Aorta (tissue), 5 donors: ENCODE measurements around the gene TSPEAR. TPM values are rescaled to one million over a fixed set of nuclear protein-coding genes. Genes with fewer than 3 reads are reported as not detected.
A peak's percentile ranks its signal among the peaks of the same experiment; 100 is the strongest.
"Not testable (repeated sequence)": the region's sequence is repeated elsewhere in the genome, so short reads cannot be mapped to it uniquely, and the experiment has no call there.

Experiments
- ATAC-seq: fragments of 200-7000 bp; cut with Tn5 transposase; one replicate; pipeline ENCODE4 v1.9.1; 2022; ENCODE audit warnings: moderate library complexity; ENCODE audit not compliant: low FRiP score
- DNase-seq, 2 donors: peaks; one replicate each; pipeline ENCODE4 v3.0.0-alpha.2; 2020
- H3K27ac ChIP-seq, 2 donors: one replicate each; pipeline ENCODE4 v1.5.1; 2013; ENCODE audit warnings: low read length in 2 of 2, mild to moderate bottlenecking in 2 of 2, moderate library complexity in 2 of 2, control low read depth in 1 of 2, inconsistent platforms in 1 of 2, low read depth in 1 of 2
- H3K27me3 ChIP-seq, 2 donors: one replicate each; pipeline ENCODE4 v1.6.1; 2013; ENCODE audit warnings: control low read depth in 1 of 2, low read length in 1 of 2, mild to moderate bottlenecking in 1 of 2, moderate library complexity in 1 of 2; ENCODE audit not compliant: insufficient read depth in 2 of 2, control insufficient read depth in 1 of 2
- H3K36me3 ChIP-seq, 2 donors: one replicate each; pipeline ENCODE4 v1.6.1; 2013; ENCODE audit warnings: control low read depth in 1 of 2, low read length in 1 of 2, mild to moderate bottlenecking in 1 of 2; ENCODE audit not compliant: insufficient read depth in 2 of 2, control insufficient read depth in 1 of 2
- H3K4me1 ChIP-seq, 2 donors: one replicate each; pipeline ENCODE4 v1.6.1; 2013; ENCODE audit warnings: low read length in 2 of 2, control low read depth in 1 of 2, mild to moderate bottlenecking in 1 of 2, moderate library complexity in 1 of 2; ENCODE audit not compliant: insufficient read depth in 2 of 2, control insufficient read depth in 1 of 2
- H3K4me3 ChIP-seq, 2 donors: one replicate each; pipeline ENCODE4 v1.5.1; 2013; ENCODE audit warnings: low read length in 2 of 2, control low read depth in 1 of 2, mild to moderate bottlenecking in 1 of 2
- H3K9me3 ChIP-seq: one replicate; pipeline ENCODE4 v1.6.1; 2013; ENCODE audit warnings: mild to moderate bottlenecking, low read length; ENCODE audit not compliant: control insufficient read depth
- WGBS, 2 donors: extraction: QIAGEN DNeasy Blood & Tissue Kit; methylation state at CpG; one replicate each; pipeline ENCODE4 v1.1.7; 2013; 5-methylcytosine and 5-hydroxymethylcytosine counted together
- intact Hi-C, 2 donors: fragments of 100-400 bp; cut with DNase I; formaldehyde crosslinking; loops; one replicate each; pipeline versions ENCODE4 v1.14.2 to v1.15.0; 2022
- polyA plus RNA-seq, 2 donors: library from polyadenylated mRNA; stranded (reverse); fragments of 200-250 nt; gene quantifications; one replicate each; pipeline ENCODE4 v1.2.3, GENCODE V29; 2013
- total RNA-seq, 2 donors: library from RNA; stranded (reverse); fragmentation: NEBNext Ultra II Directional; extraction: Animal tissue kit (Norgen Biotek cat#: 25700); gene quantifications; one replicate each; pipeline ENCODE4 v1.2.1, GENCODE V29; 2021
- donor health status: healthy with polysubstance abuse.
- donor health status: Bipolar disorder and iron deficiency.
- donor health status: DM: no; HTN: no; CAD: no.
- donor health status: DM: no; HTN: no; CAD: no.
- donor health status: DM: yes; HTN: yes; CAD: no.

TSPEAR gene
- total and polyA plus RNA-seq, 4 donors, result not detected

DNA sequence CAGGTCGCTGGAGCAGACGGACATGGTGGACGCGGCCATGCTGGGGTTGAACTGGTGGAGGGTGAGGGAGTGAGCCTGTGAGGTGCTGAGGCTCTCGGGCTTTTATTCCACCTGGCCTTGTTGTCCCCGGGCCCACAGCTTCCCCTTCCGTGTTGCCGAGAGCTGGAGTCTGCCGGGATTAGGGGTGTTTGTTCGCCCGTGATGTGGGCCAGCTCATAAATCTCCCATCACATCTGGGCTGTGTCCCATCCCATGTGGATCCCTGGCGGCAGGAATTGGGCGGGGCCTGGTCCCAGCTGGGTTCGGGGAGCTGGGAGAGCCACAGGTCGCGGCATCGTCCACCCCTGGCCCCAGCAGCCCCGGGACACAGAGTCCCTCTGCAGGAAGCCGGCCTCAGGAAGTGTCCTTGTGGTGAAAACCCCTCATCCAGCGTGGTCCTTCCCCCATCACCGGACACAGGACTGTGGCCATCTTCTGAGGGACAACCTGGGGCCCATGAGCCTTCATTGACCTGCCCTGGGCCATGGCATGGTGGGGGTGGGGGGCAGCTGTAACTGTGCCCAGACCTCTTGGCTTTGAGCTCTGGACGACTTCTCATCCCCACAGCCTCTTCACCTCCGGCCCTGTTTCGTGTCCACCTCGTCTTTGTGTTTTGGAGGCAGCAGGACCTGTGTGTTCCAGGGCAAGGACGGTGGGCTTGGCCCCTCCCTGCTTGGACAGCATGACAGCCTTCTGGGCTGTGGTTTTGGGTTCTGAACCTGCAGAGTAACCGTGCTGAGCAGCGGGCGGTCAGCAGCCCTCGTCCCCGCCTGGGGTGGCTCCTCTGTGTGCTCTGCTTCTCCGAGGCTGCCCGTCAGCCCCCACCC, 118.7 kb downstream of the TSPEAR start, which contains the start of gene KRTAP10-6:
Gene KRTAP10-6 (minus strand): TSS at position 60 of the 866 bp plus-strand sequence. CDS start 21 bp downstream, at position 39.
- 61 to 65% methylated on average over 33 of the region's 33 CpGs for WGBS, 2 donors
- Histone ChIP-seq H3K4me1 (no peaks in the 10 kb centered on the region), H3K36me3 (no peaks in the 10 kb centered on the region), H3K27me3 (no peaks in the 10 kb centered on the region), H3K9me3 (no peaks in the 10 kb centered on the region), H3K4me3 (no peak within 1 kb of the TSS), H3K27ac (no peak within 1 kb of the TSS)
- peak in 1 of 2 donors; percentile 48 for DNase-seq
- intact Hi-C loops, result no loop called here
- ATAC-seq, result no peak

DNA sequence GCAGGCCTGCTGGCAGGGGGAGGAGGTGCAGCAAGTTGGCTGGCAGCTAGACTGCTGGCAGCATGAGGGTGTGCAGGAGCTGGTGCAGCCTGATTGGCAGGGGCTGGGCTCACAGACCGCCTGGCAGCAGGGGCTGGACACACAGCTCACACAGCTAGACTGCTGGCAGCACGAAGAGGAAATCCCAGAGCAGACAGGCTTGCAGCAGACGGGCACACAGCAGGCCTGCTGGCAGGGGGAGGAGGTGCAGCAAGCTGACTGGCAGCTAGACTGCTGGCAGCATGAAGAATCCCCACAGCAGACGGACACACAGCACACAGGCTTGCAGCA, 119.6 kb downstream of the TSPEAR start:
- H3K9me3 ChIP-seq, ATAC-seq, H3K27me3 ChIP-seq, H3K27ac ChIP-seq, H3K36me3 ChIP-seq, H3K4me3 ChIP-seq, intact Hi-C loops, H3K4me1 ChIP-seq: not testable (repeated sequence)
- DNase-seq, result peak in 1 of 2 donors; percentile 38
- WGBS, 2 donors, result 0 to 7% methylated on average over 3 to 4 of the region's 4 CpGs

DNA sequence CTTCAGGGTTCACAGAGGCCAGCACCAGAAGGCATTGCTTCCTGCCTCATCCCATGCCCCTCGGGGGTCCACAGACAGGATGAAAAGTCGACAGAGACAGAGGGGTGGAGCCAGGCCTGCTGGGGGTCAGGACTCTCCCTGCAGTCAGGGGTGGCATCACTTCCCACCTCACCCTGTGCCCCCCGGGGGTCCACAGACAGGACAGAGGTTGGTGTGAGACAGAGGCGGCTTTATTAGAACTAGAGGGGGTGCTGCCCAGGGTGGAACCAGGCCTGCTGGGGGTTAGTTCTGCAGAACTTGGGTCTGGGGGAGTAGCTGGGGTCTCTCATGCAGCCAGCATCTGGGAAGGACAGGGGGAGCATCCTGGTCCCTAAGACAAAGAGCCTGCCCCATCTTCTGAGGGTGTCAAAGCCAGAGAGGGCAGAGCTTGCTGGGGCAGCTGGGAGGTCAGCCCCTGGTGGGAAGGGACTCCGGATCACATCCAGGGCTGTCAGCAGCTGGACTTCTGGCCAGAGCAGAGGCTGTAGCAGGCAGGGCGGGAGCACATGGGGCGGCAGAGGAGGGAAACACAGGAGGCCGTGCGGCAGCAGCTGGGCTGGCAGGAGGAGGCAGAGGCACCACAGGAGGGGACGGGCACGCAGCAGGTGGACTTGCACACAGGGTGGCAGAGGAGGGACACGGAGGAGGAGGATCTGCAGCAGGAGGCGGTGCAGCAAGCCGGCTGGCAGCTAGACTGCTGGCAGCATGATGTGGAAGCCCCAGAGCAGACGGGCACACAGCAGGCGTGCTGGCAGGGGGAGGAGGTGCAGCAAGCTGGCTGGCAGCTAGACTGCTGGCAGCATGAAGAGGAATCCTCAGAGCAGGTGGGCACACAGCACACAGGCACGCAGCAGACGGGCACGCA, 120.2 kb downstream of the TSPEAR start:
- H3K27ac ChIP-seq, intact Hi-C loops, H3K27me3 ChIP-seq, H3K36me3 ChIP-seq, H3K4me1 ChIP-seq, ATAC-seq, H3K9me3 ChIP-seq, H3K4me3 ChIP-seq: not testable (repeated sequence)
- 31 to 35% methylated on average over 14 to 19 of the region's 19 CpGs for WGBS, 2 donors
- DNase-seq, result peak in 1 of 2 donors; percentile 38

DNA sequence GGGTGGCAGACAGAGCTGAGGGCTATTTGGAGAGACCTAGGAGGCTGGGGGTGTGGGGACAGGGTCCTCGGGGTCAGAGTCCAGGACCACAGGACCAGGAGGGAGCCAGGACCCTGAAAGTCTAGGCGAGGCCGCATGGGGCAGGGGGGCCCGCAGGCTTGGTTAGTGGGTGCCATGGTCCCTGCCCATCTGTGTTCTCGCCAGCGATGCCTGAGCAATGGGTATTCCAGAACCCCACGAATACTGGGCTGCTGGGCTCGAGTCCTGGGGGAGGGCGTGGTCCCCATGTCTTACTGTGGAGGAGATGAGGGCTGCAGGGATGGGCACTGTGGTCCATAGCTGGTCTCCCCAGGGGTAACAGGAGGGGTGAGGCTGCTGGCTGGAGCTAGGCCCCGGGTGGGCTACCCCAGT, 121.1 kb downstream of the TSPEAR start:
- intact Hi-C loops, result no loop called here
- WGBS, 2 donors, result 81 to 83% methylated on average over 7 to 10 of the region's 10 CpGs
- ATAC-seq, result no peak
- no peaks in the 10 kb centered on the region for H3K4me1 ChIP-seq
- H3K36me3 ChIP-seq, result no peaks in the 10 kb centered on the region
- no peaks in the 10 kb centered on the region for H3K27me3 ChIP-seq
- peak in 1 of 2 donors; percentile 75 for DNase-seq
- H3K4me3 ChIP-seq, result no peak overlapping the region
- H3K27ac ChIP-seq, result no peak overlapping the region
- H3K9me3 ChIP-seq, result peaks cover 2% of the 10 kb centered on the region

DNA sequence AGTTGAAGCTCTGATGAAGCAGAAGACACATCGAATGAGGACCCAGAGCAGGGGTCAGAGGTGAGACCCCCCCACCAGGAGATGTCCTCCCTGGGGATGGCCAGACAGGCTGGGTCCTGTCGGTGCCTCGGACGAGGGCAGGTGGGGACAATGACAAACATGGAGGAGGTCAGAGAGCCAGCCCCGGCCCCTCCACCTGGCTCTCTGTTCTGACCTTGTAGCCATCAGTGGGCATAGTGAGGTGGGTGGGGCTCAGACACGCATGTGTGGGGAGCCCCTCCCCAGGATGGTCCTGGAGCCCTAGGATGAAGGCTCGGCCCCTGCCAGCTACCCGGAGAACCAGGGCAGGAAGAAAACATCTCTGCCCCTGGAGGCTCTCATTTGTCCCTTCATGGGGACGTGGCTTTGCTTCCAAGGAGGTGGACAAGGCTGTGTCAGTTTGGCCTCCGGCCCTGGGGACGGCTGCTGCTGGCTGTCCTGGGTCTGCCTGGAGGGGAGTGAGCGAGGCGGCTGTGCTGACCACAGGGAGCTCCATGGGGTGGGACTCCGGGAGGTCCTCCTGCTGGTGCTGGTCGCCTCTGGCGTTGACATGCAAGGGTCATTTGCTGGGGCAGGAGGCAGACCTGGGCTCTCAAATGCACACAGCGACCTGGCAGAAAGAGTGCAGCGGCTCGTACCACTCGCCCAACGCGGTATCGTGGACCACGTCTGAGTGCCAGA, 121.6 kb downstream of the TSPEAR start:
- ATAC-seq (no peak), DNase-seq (peak in 1 of 2 donors; percentile 64)
- intact Hi-C loops, result no loop called here
- Histone ChIP-seq H3K36me3 (no peaks in the 10 kb centered on the region), H3K4me1 (no peaks in the 10 kb centered on the region), H3K27ac (no peak overlapping the region), H3K9me3 (peaks cover 2% of the 10 kb centered on the region), H3K4me3 (no peak overlapping the region), H3K27me3 (no peaks in the 10 kb centered on the region)
- WGBS, 2 donors, result 80% methylated on average over 24 of the region's 24 CpGs

DNA sequence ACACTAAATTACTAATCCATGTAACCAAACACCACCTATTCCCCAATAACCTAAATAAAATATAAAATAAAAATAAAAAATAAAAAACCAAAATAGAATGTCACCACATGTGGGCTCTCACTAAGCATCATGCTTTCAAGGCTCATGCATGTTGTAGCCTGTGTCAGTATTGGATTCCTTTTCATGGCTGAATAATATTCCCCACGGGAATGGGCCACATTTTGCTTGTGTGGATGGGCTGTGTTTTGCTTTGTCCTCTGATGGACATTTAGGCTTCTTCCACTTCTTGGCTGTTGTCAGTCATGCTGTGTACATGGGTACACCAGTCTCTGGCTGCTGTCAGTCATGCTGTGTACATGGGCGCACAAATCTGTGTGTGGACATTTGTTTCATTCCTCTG, 122.3 kb downstream of the TSPEAR start:
- no peak overlapping the region for H3K4me3 ChIP-seq
- H3K9me3 ChIP-seq, result peaks cover 2% of the 10 kb centered on the region
- no peak for DNase-seq
- 96 to 97% methylated on average over 2 of the region's 2 CpGs for WGBS, 2 donors
- H3K4me1 ChIP-seq, result no peaks in the 10 kb centered on the region
- no peaks in the 10 kb centered on the region for H3K27me3 ChIP-seq
- intact Hi-C loops, result no loop called here
- ATAC-seq, result no peak
- H3K36me3 ChIP-seq, result no peaks in the 10 kb centered on the region
- H3K27ac ChIP-seq, result no peak overlapping the region

DNA sequence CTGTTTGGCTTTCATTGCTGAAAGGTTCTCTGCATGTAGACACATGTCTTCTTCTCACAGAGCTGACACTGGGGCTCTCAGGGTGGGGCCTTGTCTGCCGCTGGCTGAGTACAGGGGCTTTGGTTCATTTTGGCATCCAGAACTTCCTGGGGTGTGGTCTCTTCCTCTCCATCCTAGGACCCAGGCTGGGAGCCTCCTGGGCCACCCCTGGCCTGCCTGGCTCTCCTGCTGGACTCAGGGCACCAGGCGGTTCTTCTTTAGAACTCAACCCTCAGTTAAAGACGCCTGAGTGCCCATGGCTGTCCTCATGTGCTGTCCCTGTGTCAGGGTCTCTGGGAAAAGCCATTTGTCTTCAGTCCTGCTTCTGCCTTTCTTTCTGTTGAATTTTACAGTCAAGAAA, 125.5 kb downstream of the TSPEAR start:
- Histone ChIP-seq H3K9me3 (peaks cover 4% of the 10 kb centered on the region), H3K4me3 (no peak overlapping the region), H3K27me3 (no peaks in the 10 kb centered on the region), H3K4me1 (no peaks in the 10 kb centered on the region), H3K27ac (no peak overlapping the region), H3K36me3 (no peaks in the 10 kb centered on the region)
- WGBS, 2 donors, result 87 to 89% methylated on average over 3 of the region's 3 CpGs
- no peak for ATAC-seq
- intact Hi-C loops, result no loop called here
- DNase-seq, result peak in 1 of 2 donors; percentile 34

DNA sequence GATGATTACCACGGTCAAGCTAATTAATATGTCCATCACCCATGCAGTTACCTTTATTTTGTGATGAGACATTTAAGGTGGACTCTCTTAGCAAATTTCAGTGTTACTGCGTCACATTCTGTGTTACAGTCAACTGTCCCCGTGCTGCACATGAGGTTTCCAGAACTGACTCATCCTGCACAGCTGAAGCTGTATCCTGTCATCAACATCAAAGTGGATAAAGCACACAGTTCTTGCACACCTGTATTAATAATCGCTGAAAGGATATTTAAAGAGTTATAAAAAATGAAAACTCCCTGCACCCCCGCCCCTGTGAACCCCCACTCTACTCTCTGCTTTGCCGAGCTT, 127.6 kb downstream of the TSPEAR start:
- intact Hi-C loops, result no loop called here
- Histone ChIP-seq H3K36me3 (no peaks in the 10 kb centered on the region), H3K9me3 (peaks cover 6% of the 10 kb centered on the region), H3K4me3 (no peak overlapping the region), H3K27ac (no peak overlapping the region), H3K27me3 (no peaks in the 10 kb centered on the region), H3K4me1 (no peaks in the 10 kb centered on the region)
- DNase-seq (no peak), ATAC-seq (no peak)
- WGBS, 2 donors, result 74 to 79% methylated on average over 6 of the region's 6 CpGs
